ENCODE results near the gene RND1. TPM values are rescaled to one million over a fixed set of nuclear protein-coding genes. Genes with fewer than 3 reads are reported as not detected.

RND1 gene
- total and polyA plus RNA-seq, 2 of the 13 experiments (the other 11 are each of a cell fraction or from before 2014, with no cell fraction given) = 1.8 to 1.9 TPM

- TF ChIP-seq ZNF383 (CRISPR knock-in tag; IDR thresholded peaks at IDR 0.05; ENCODE audit: borderline replicate concordance) (no peak), ZNF597 (CRISPR knock-in tag; IDR thresholded peaks at IDR 0.05) (no peak), THRA (CRISPR knock-in tag; IDR thresholded peaks at IDR 0.05; ENCODE audit: borderline replicate concordance) (peak; percentile 96), LRRFIP1 (CRISPR knock-in tag; conservative IDR thresholded peaks at IDR 0.05) (no peak), CEBPG (CRISPR knock-in tag; IDR thresholded peaks at IDR 0.05) (peak; percentile 85), ZNF691 (CRISPR knock-in tag; IDR thresholded peaks at IDR 0.05; ENCODE audit: borderline replicate concordance, low read depth) (no peak), ZSCAN12 (CRISPR knock-in tag; IDR thresholded peaks at IDR 0.05) (no peak), ZNF496 (CRISPR knock-in tag; IDR thresholded peaks at IDR 0.05; ENCODE audit: insufficient replicate concordance) (no peak), RAD51 (IDR thresholded peaks at IDR 0.05; ENCODE audit: borderline replicate concordance) (no peak), NAIF1 (CRISPR knock-in tag; IDR thresholded peaks at IDR 0.05; ENCODE audit: borderline replicate concordance) (no peak), DR1 (CRISPR knock-in tag; IDR thresholded peaks at IDR 0.05) (no peak), ZNF619 (CRISPR knock-in tag; IDR thresholded peaks at IDR 0.05) (no peak), SRY (CRISPR knock-in tag; IDR thresholded peaks at IDR 0.05) (no peak; the same call in 1 of the 2 replicates), ZNF543 (CRISPR knock-in tag; IDR thresholded peaks at IDR 0.05) (peak; percentile 41; the same call in 1 of the 2 replicates), ZNF724P (CRISPR knock-in tag; IDR thresholded peaks at IDR 0.05; ENCODE audit: borderline replicate concordance) (no peak), NFE2L1 (CRISPR knock-in tag; IDR thresholded peaks at IDR 0.05; ENCODE audit: borderline replicate concordance) (no peak), PRMT3 (CRISPR knock-in tag; IDR thresholded peaks at IDR 0.05; ENCODE audit: borderline replicate concordance, low read depth) (no peak), E2F5 (CRISPR knock-in tag; conservative IDR thresholded peaks at IDR 0.05) (no peak), SYNCRIP (IDR thresholded peaks at IDR 0.05; ENCODE audit: insufficient read depth, low read depth, low read length) (no peak)
These were observed 44.5 kb upstream of the RND1 start (continued) for GRCh38 chr12:48910196-48910595.

Data from HepG2 (cell line).